ENCODE data around the gene FOXS1.

FOXS1 gene

GRCh38 chr20:31861385-31862156 lies 16.2 kb upstream of the FOXS1 start:
- FAIRE-seq (no peak), DNase-seq (ENCODE audit: low spot score) (no peak)

GRCh38 chr20:31861135-31861384 lies 15.7 kb upstream of the FOXS1 start:
- DNase-seq (ENCODE audit: low spot score) = no peak
- no peak for FAIRE-seq

GRCh38 chr20:31860390-31861134 lies 15.2 kb upstream of the FOXS1 start:
- FAIRE-seq (no peak), DNase-seq (ENCODE audit: low spot score) (no peak)

GRCh38 chr20:31859998-31860380 lies 14.6 kb upstream of the FOXS1 start:
- FAIRE-seq = no peak

GRCh38 chr20:31859266-31859997 lies 14.0 kb upstream of the FOXS1 start:
- FAIRE-seq = no peak
- DNase-seq (ENCODE audit: low spot score) = no peak

More at GRCh38 chr20:31859998-31860380, 14.6 kb upstream of the FOXS1 start:
- no peak for DNase-seq (ENCODE audit: low spot score)

- DNase-seq (ENCODE audit: low spot score) = no peak
- no peak for FAIRE-seq
Observed at GRCh38 chr20:31858760-31859083, 13.3 kb upstream of the FOXS1 start.

- FAIRE-seq = no peak
- DNase-seq (ENCODE audit: low spot score) = no peak
Observed at GRCh38 chr20:31857861-31858759, 12.7 kb upstream of the FOXS1 start.

- DNase-seq (ENCODE audit: low spot score) (no peak), FAIRE-seq (no peak)
Observed at GRCh38 chr20:31856516-31856915, 11.1 kb upstream of the FOXS1 start.

- DNase-seq (ENCODE audit: low spot score) (no peak), FAIRE-seq (no peak)
Observed at GRCh38 chr20:31853481-31853880, 8.1 kb upstream of the FOXS1 start.

- DNase-seq (ENCODE audit: low spot score) = no peak
- no peak for FAIRE-seq
Observed at GRCh38 chr20:31851240-31851955, 6.0 kb upstream of the FOXS1 start.

- no peak for DNase-seq (ENCODE audit: low spot score)
Observed at GRCh38 chr20:31849306-31849930, 4.0 kb upstream of the FOXS1 start.

GRCh38 chr20:31848088-31848999 lies 2.9 kb upstream of the FOXS1 start:
- no peak for FAIRE-seq
- DNase-seq (ENCODE audit: low spot score) = no peak

More at GRCh38 chr20:31849306-31849930, 4.0 kb upstream of the FOXS1 start:
- FAIRE-seq = no peak

GRCh38 chr20:31846793-31847138 lies 1.4 kb upstream of the FOXS1 start:
- FAIRE-seq (no peak), DNase-seq (ENCODE audit: low spot score) (no peak)

- no peak for FAIRE-seq
- DNase-seq (ENCODE audit: low spot score) = no peak
Observed at GRCh38 chr20:31844737-31845299, 586 bp downstream of the FOXS1 start.

GRCh38 chr20:31843881-31844280 lies 1.5 kb downstream of the FOXS1 start:
- FAIRE-seq (no peak), DNase-seq (ENCODE audit: low spot score) (no peak)

- DNase-seq (ENCODE audit: low spot score) = no peak
- FAIRE-seq = no peak
Observed at GRCh38 chr20:31843288-31843687, 2.1 kb downstream of the FOXS1 start.

GRCh38 chr20:31842471-31843157 lies 2.8 kb downstream of the FOXS1 start:
- DNase-seq (ENCODE audit: low spot score) (peak; percentile 65), FAIRE-seq (peak; percentile 53)

- peak; percentile 93 for DNase-seq (ENCODE audit: low spot score)
- FAIRE-seq = no peak
Observed at GRCh38 chr20:31841928-31842327, 3.5 kb downstream of the FOXS1 start.

Measured in urothelium cell line (cell line).